BE2C (cell line): ENCODE data around the gene EML6.

Experiments used
- DNase-seq: peaks from one replicate; pipeline ENCODE4 v3.0.0-alpha.2; 2020
- H3K27me3 ChIP-seq: fragments of 250-450 bp; sonication (Bioruptor Pico); 2 replicates; pipeline ENCODE4 v1.5.1; 2020; ENCODE audit warnings: mild to moderate bottlenecking
- H3K36me3 ChIP-seq: fragments of 250-450 bp; sonication (Bioruptor Pico); 2 replicates; pipeline ENCODE4 v1.5.1; 2020; ENCODE audit warnings: mild to moderate bottlenecking
- H3K4me1 ChIP-seq: fragments of 250-450 bp; sonication (Bioruptor Pico); 2 replicates; pipeline ENCODE4 v1.5.1; 2020
- H3K4me3 ChIP-seq: 2 replicates; pipeline ENCODE4 v1.5.1; 2011; ENCODE audit warnings: low read depth, low read length
- H3K9me3 ChIP-seq: fragments of 250-450 bp; sonication (Bioruptor Pico); 2 replicates; pipeline ENCODE4 v1.5.1; 2020
- TF ChIP-seq, protein P1 (sequence below): IDR thresholded peaks from 2 replicates; pipeline ENCODE4 v1.5.1; 2012; ENCODE audit warnings: mild to moderate bottlenecking, low read depth, low read length

Gene EML6

DNA sequence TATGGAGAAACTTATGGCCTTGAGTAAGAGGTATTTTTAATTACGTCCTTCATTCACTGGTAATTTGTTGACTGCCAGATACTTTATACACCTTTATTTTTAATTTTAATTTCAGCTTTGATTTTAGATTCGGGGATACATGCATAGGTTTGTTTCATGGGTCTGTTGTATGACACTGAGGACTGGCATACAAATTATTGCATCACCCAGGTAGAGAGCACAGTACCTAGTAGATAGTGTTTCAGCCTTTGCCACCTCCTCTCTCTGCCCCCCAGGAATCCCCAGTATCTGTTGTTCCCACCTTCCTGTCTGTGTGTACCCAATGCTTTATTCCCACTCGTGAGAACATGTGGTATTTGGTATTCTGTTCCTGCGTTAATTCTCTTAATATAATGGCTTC, 188.8 kb downstream of the EML6 start:
- TF ChIP-seq, protein P1, sequence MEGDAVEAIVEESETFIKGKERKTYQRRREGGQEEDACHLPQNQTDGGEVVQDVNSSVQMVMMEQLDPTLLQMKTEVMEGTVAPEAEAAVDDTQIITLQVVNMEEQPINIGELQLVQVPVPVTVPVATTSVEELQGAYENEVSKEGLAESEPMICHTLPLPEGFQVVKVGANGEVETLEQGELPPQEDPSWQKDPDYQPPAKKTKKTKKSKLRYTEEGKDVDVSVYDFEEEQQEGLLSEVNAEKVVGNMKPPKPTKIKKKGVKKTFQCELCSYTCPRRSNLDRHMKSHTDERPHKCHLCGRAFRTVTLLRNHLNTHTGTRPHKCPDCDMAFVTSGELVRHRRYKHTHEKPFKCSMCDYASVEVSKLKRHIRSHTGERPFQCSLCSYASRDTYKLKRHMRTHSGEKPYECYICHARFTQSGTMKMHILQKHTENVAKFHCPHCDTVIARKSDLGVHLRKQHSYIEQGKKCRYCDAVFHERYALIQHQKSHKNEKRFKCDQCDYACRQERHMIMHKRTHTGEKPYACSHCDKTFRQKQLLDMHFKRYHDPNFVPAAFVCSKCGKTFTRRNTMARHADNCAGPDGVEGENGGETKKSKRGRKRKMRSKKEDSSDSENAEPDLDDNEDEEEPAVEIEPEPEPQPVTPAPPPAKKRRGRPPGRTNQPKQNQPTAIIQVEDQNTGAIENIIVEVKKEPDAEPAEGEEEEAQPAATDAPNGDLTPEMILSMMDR = no peak
- H3K36me3 ChIP-seq = peaks cover 10% of the 10 kb centered on the region; the same call in 1 of the 2 replicates

DNA sequence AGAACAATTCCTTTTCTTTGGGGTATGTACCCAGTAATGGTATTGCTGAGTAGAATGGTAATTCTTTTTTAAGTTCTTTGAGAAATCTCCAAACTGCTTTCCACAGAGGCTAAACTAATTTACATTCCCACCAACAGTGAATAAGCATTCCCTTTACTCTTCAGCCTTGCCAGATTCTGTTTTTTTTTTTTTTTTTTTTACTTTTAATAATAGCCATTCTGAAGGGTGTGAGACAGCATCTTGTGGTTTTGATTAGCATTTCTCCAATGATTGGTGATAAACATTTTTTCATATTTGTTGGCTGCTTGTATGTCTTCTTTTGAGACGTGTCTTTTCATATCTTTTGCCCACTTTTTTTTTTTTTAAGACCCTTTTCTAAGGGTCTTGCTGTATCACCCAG, 189.4 kb downstream of the EML6 start:
- H3K4me3 ChIP-seq = no peak overlapping the region
- H3K27me3 ChIP-seq = no peaks in the 10 kb centered on the region
- no peaks in the 10 kb centered on the region for H3K4me1 ChIP-seq
- TF ChIP-seq, protein P1 = no peak
- no peaks in the 10 kb centered on the region for H3K9me3 ChIP-seq
- H3K36me3 ChIP-seq = peaks cover 10% of the 10 kb centered on the region; the same call in 1 of the 2 replicates
- no peak for DNase-seq

More for the DNA sequence above, 188.8 kb downstream of the EML6 start:
- Histone ChIP-seq H3K4me1 (no peaks in the 10 kb centered on the region), H3K27me3 (no peaks in the 10 kb centered on the region), H3K4me3 (no peak overlapping the region), H3K9me3 (no peaks in the 10 kb centered on the region)
- DNase-seq = no peak

DNA sequence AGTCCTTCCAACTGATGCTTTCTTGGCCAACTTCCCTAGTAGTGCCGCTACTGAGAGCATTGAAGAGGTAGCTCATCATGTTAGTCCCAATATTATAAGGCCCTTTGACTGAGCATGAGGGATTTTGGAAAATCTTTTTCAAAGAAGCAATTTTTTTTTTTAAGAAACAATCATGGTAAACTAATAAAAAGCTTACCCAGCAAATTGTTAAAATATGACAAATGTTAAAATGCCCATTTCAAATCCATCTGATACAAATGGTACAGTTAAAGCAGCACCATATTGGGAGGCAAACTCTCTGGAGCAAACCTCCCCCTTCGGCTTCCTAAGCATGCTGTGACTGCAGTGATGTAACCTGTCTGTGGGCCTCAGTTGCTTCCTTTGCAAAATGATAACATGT, 191.2 kb downstream of the EML6 start:
- TF ChIP-seq, protein P1 = no peak
- DNase-seq = no peak
- Histone ChIP-seq H3K4me3 (no peak overlapping the region), H3K36me3 (peaks cover 10% of the 10 kb centered on the region; the same call in 1 of the 2 replicates), H3K9me3 (no peaks in the 10 kb centered on the region), H3K27me3 (no peaks in the 10 kb centered on the region), H3K4me1 (no peaks in the 10 kb centered on the region)

DNA sequence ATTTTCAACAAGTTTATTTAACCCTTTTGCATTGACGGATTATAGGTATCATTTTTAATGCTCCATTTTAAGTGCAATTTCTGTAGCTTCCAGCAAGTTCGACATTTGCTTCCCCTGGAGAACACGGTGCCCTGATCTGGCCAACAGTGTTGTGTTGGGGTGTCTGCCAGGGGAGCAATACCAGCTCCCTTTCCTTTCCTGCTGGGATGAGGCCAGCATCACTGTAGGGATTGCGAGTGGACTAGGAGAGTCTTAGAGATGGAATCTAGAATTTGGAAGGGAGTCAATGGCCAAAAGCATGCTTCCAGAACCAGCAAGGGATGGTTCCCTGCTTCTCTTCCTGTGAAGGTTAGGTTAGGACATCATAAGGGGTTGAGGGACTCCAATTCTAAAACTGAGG, 191.6 kb downstream of the EML6 start:
- Histone ChIP-seq H3K36me3 (peaks cover 10% of the 10 kb centered on the region; the same call in 1 of the 2 replicates), H3K9me3 (no peaks in the 10 kb centered on the region), H3K4me1 (no peaks in the 10 kb centered on the region), H3K4me3 (no peak overlapping the region), H3K27me3 (no peaks in the 10 kb centered on the region)
- no peak for DNase-seq
- TF ChIP-seq, protein P1 = no peak

DNA sequence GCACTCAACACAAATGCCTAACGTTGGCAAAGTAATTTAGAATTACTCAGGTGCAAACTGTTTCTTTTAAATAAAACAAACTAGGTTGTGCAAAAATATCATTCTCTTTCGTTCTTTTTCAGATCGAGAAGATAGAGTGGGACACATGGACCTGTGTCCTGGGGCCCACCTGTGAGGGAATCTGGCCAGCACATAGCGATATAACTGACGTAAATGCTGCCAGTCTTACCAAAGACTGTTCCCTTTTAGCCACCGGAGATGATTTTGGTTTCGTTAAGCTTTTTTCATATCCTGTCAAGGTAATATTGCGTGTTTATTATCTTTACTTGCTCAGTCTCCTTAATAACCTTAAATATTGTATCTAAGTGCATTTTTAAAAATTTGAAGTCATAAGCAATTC, 193.2 kb downstream of the EML6 start:
- TF ChIP-seq, protein P1 = no peak
- H3K4me3 ChIP-seq = no peak overlapping the region
- no peaks in the 10 kb centered on the region for H3K27me3 ChIP-seq
- H3K9me3 ChIP-seq = no peaks in the 10 kb centered on the region
- H3K4me1 ChIP-seq = no peaks in the 10 kb centered on the region
- DNase-seq = no peak
- H3K36me3 ChIP-seq = peaks cover 9% of the 10 kb centered on the region; the same call in 1 of the 2 replicates

DNA sequence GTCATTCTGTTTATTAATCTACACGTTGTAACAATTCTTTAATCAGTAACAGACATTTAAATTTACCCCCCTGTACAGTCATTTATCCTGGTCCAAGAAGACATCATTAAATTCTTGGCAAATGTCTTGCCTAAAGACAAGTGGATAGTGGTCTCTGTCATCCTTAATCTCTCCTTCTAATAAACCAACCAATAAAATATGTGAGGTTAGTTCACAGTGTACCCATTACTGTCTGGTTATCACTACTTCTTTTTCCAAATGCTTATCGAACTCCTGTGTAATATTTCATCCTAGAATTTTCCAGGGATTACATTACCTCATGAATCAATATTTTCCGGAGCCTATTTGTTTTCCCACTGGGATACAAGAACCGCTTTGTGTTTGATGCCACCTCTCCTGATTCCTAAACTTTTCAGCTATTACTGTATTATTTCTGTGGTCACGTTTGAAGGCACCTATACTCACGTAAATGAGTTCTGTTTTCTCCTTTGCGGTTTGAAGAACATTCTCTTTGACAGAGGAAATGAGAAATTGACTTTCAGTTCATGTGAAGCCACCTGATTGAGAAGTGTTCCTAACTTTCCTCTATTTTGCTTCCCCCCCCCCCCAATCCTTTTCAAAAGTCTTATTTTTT, 195.3 kb downstream of the EML6 start:
- Histone ChIP-seq H3K27me3 (no peaks in the 10 kb centered on the region), H3K9me3 (no peaks in the 10 kb centered on the region), H3K4me1 (no peaks in the 10 kb centered on the region), H3K4me3 (no peak overlapping the region), H3K36me3 (0 out of 2 replicates have a peak, but pooled peaks cover 4% of the 10 kb centered on the region)
- no peak for DNase-seq
- TF ChIP-seq, protein P1 = no peak
